Measurements from ENCODE around the gene C8G.

DNA sequence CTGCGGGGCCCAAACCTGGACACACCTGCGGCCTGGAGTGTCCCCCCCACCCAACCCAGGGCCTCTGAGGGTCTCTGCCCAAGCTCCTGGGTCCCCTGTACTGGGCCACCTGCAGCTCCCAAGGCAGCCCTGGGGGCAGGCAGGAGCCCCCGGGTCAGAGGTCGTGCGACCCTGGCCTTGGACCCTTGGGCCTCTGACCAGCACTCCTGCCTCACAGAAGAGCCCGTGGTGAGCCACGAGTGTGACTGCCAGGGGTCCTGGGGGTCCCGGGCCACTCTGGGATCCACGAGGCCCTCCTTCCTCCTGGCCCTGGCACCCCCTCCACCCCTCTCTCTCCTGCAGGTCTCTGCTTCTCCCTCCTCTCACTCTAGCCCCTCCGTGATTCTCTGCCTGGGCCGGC, 27.3 kb downstream of the C8G start:
- TF ChIP-seq POLR2A (IDR thresholded peaks at IDR 0.05) (no peak), POLR2AphosphoS5 (IDR thresholded peaks at IDR 0.05) (no peak)
- TF ChIP-seq, protein P1, sequence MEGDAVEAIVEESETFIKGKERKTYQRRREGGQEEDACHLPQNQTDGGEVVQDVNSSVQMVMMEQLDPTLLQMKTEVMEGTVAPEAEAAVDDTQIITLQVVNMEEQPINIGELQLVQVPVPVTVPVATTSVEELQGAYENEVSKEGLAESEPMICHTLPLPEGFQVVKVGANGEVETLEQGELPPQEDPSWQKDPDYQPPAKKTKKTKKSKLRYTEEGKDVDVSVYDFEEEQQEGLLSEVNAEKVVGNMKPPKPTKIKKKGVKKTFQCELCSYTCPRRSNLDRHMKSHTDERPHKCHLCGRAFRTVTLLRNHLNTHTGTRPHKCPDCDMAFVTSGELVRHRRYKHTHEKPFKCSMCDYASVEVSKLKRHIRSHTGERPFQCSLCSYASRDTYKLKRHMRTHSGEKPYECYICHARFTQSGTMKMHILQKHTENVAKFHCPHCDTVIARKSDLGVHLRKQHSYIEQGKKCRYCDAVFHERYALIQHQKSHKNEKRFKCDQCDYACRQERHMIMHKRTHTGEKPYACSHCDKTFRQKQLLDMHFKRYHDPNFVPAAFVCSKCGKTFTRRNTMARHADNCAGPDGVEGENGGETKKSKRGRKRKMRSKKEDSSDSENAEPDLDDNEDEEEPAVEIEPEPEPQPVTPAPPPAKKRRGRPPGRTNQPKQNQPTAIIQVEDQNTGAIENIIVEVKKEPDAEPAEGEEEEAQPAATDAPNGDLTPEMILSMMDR (IDR thresholded peaks at IDR 0.05) = no peak

Data from upper lobe of left lung (tissue), 4 donors.